Measurements from ENCODE around the gene RHOH. TPM values are rescaled to one million over a fixed set of nuclear protein-coding genes. Genes with fewer than 3 reads are reported as not detected.

RHOH gene
- total and polyA plus RNA-seq, 10 of the 15 experiments (the other 5 are each of a cell fraction or from before 2014, with no cell fraction given): 46.5 to 120 (median 57.9) TPM

DNA sequence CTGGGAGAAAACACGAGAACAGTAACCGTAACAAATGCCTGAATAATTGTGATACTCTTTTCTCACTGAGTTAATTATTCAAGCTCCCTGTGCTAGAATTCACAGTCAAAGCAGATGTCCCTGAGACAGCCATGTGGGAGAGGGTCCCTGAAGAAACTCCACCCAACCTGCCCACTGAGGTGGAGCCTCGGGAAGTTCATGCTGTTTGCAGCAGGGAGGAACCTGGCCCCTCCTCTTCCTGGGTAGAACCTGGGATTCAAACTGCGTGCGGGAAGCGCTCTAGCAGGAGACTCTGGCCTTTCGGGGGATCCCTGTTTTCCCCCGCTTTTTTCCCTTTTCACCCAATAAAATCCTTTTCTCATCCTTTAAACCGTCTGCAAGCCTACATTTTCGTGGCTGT lies 20.2 kb upstream of the RHOH start (continued):
- TF ChIP-seq, protein P1, sequence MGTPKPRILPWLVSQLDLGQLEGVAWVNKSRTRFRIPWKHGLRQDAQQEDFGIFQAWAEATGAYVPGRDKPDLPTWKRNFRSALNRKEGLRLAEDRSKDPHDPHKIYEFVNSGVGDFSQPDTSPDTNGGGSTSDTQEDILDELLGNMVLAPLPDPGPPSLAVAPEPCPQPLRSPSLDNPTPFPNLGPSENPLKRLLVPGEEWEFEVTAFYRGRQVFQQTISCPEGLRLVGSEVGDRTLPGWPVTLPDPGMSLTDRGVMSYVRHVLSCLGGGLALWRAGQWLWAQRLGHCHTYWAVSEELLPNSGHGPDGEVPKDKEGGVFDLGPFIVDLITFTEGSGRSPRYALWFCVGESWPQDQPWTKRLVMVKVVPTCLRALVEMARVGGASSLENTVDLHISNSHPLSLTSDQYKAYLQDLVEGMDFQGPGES (IDR thresholded peaks at IDR 0.05): no peak

DNA sequence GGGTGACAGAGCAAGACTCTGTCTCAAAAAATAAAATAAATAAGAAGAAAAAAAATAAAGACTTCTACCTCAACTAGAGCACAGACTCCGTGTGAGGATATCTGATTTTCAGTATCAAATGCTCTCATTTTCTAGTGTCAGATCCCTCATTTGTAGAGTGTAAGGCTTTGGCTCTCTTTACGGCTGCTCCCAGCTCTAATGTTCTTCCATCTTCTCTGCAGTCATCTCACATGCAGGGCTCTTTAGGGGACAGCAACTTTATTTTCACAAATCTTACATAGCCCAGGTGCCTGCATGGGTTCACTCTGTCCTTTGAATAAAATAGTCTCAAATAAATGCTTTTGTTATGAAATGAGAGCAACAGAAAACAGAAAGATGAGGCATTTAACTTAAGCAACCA lies 19.2 kb upstream of the RHOH start:
- in situ Hi-C loops (cut with MboI): loop anchor here (25.0 kb wide), 1 partner anchor 1365 kb away; the partner anchor contains the start of gene TLR1
- DNase-seq (ENCODE audit: low read depth, low spot score) (no peak), ATAC-seq (no peak), FAIRE-seq (no peak)
- peaks cover 28% of the 10 kb centered on the region for H3K4me1 ChIP-seq (ENCODE audit: control insufficient read depth, insufficient read depth, low read length)
- no peak overlapping the region for H2AFZ ChIP-seq (ENCODE audit: control insufficient read depth, low read depth, low read length)
- ChIA-PET POLR2A (no interaction called here), SMC1A (ENCODE audit: uncharacterized antibody, unreplicated experiment) (no interaction called here), RAD21 (ENCODE audit: unreplicated experiment) (interaction anchor here (1.0 kb wide), 1 partner anchor 20 kb away, joined by 3 read pairs; no protein-coding TSS in a partner anchor), CTCF (interaction anchor here (0.6 kb wide), 1 partner anchor 13 kb away, joined by 3 read pairs; no protein-coding TSS in a partner anchor)
- no peak overlapping the region for H3K4me3 ChIP-seq
- 83% methylated on average over 2 of the region's 2 CpGs for WGBS (ENCODE audit: insufficient coverage, insufficient replicate concordance, low lambda C conversion rate, missing lambda C conversion rate)
- H3K36me3 ChIP-seq (ENCODE audit: control insufficient read depth in 2 of 2, insufficient read depth in 2 of 2, low read length in 1 of 2): no peaks in the 10 kb centered on the region
- H3K79me2 ChIP-seq (ENCODE audit: control insufficient read depth, insufficient read depth, low read length): no peaks in the 10 kb centered on the region
- intact Hi-C loops (cut with micrococcal nuclease; ENCODE audit: unreplicated experiment): no loop called here
- no peaks in the 10 kb centered on the region for H4K20me1 ChIP-seq (ENCODE audit: control insufficient read depth, insufficient read depth)
- no peak overlapping the region for H3K4me2 ChIP-seq (ENCODE audit: control insufficient read depth, insufficient read depth)
- no peak overlapping the region for H3K27ac ChIP-seq (ENCODE audit: control insufficient read depth, insufficient read depth)
- H3K9me3 ChIP-seq (replicated peaks; ENCODE audit: control insufficient read depth, insufficient read depth, low read length): no peaks in the 10 kb centered on the region
- no peak overlapping the region for H3K9ac ChIP-seq (ENCODE audit: control insufficient read depth, insufficient read depth, low read length)
- no peaks in the 10 kb centered on the region for H3K27me3 ChIP-seq (replicated peaks in 1 of 2; ENCODE audit: control insufficient read depth in 2 of 2, insufficient read depth in 2 of 2, low read length in 1 of 2)
- no TSS peak for BruUV-seq (replicated peaks)
- TF ChIP-seq RCOR1 (conservative IDR thresholded peaks at IDR 0.05; ENCODE audit: low read depth, low read length) (no peak), PAX5 (IDR thresholded peaks at IDR 0.05; ENCODE audit: borderline replicate concordance, low read depth, low read length) (no peak), TBL1XR1 (IDR thresholded peaks at IDR 0.05; ENCODE audit: low read depth, low read length) (no peak), YBX1 (IDR thresholded peaks at IDR 0.05) (no peak), CREB1 (IDR thresholded peaks at IDR 0.05; ENCODE audit: low read depth) (no peak), POLR2AphosphoS5 (IDR thresholded peaks at IDR 0.05; ENCODE audit: low read length) (no peak), SMC3 (IDR thresholded peaks at IDR 0.05; ENCODE audit: borderline replicate concordance, low read length) (no peak), EGR1 (IDR thresholded peaks at IDR 0.05; ENCODE audit: borderline replicate concordance in 1 of 2, low read depth in 2 of 2, low read length in 2 of 2) (no peak), HCFC1 (IDR thresholded peaks at IDR 0.05; ENCODE audit: low read length) (no peak), PAX8 (IDR thresholded peaks at IDR 0.05) (no peak), NR2C2 (IDR thresholded peaks at IDR 0.05; ENCODE audit: borderline replicate concordance, control insufficient read depth, insufficient read length, low read depth) (no peak), POLR2A (IDR thresholded peaks at IDR 0.05; ENCODE audit: low read depth, low read length) (no peak), ZNF24 (IDR thresholded peaks at IDR 0.05) (no peak), BCL11A (IDR thresholded peaks at IDR 0.05; ENCODE audit: low read depth, low read length) (no peak)
- TF ChIP-seq, protein P2, sequence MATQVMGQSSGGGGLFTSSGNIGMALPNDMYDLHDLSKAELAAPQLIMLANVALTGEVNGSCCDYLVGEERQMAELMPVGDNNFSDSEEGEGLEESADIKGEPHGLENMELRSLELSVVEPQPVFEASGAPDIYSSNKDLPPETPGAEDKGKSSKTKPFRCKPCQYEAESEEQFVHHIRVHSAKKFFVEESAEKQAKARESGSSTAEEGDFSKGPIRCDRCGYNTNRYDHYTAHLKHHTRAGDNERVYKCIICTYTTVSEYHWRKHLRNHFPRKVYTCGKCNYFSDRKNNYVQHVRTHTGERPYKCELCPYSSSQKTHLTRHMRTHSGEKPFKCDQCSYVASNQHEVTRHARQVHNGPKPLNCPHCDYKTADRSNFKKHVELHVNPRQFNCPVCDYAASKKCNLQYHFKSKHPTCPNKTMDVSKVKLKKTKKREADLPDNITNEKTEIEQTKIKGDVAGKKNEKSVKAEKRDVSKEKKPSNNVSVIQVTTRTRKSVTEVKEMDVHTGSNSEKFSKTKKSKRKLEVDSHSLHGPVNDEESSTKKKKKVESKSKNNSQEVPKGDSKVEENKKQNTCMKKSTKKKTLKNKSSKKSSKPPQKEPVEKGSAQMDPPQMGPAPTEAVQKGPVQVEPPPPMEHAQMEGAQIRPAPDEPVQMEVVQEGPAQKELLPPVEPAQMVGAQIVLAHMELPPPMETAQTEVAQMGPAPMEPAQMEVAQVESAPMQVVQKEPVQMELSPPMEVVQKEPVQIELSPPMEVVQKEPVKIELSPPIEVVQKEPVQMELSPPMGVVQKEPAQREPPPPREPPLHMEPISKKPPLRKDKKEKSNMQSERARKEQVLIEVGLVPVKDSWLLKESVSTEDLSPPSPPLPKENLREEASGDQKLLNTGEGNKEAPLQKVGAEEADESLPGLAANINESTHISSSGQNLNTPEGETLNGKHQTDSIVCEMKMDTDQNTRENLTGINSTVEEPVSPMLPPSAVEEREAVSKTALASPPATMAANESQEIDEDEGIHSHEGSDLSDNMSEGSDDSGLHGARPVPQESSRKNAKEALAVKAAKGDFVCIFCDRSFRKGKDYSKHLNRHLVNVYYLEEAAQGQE (IDR thresholded peaks at IDR 0.05; ENCODE audit: low read depth, low read length): no peak
- TF ChIP-seq, protein P3, sequence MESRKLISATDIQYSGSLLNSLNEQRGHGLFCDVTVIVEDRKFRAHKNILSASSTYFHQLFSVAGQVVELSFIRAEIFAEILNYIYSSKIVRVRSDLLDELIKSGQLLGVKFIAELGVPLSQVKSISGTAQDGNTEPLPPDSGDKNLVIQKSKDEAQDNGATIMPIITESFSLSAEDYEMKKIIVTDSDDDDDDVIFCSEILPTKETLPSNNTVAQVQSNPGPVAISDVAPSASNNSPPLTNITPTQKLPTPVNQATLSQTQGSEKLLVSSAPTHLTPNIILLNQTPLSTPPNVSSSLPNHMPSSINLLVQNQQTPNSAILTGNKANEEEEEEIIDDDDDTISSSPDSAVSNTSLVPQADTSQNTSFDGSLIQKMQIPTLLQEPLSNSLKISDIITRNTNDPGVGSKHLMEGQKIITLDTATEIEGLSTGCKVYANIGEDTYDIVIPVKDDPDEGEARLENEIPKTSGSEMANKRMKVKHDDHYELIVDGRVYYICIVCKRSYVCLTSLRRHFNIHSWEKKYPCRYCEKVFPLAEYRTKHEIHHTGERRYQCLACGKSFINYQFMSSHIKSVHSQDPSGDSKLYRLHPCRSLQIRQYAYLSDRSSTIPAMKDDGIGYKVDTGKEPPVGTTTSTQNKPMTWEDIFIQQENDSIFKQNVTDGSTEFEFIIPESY (IDR thresholded peaks at IDR 0.05): no peak
- TF ChIP-seq, protein P4, sequence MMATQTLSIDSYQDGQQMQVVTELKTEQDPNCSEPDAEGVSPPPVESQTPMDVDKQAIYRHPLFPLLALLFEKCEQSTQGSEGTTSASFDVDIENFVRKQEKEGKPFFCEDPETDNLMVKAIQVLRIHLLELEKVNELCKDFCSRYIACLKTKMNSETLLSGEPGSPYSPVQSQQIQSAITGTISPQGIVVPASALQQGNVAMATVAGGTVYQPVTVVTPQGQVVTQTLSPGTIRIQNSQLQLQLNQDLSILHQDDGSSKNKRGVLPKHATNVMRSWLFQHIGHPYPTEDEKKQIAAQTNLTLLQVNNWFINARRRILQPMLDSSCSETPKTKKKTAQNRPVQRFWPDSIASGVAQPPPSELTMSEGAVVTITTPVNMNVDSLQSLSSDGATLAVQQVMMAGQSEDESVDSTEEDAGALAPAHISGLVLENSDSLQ (IDR thresholded peaks at IDR 0.05): no peak

All from GM12878 (cell line).